Spleen (tissue), 7 donors: Measurements from ENCODE around the gene TMEM243.

Experiments
- CTCF ChIP-seq, 11 experiments: fragments of 200-600 bp in 7 of 11; fragments of 450-650 bp in 4 of 11; sonication (generic) in 4 of 11; IDR thresholded peaks in 8 of 11; conservative IDR thresholded peaks in 3 of 11; 1 replicate in 7 of 11; 2 replicates in 4 of 11; pipeline versions ENCODE4 v1.4.0 to v1.8.0; 2016 to 2021; ENCODE audit warnings: antibody characterized with exemption in 11 of 11, inconsistent platforms in 4 of 11, mild to moderate bottlenecking in 1 of 11
- POLR2AphosphoS5 ChIP-seq, 3 donors: sonication (generic); formaldehyde crosslinking; IDR thresholded peaks; one replicate each; pipeline ENCODE4 v1.5.1; 2017; ENCODE audit warnings: antibody characterized with exemption in 3 of 3
- donor health status: DM: no; HTN: no; CAD: no; lungs with moderate emphysema.
- donor health status: DM: no; HTN: no; CAD: no.
- donor health status: DM: no; HTN: no; CAD: no.

GRCh38 chr7:87231711-87232110, 12.2 kb upstream of the TMEM243 start:
- TF ChIP-seq CTCF (IDR thresholded peaks at IDR 0.05 in 8 of 11, conservative IDR thresholded peaks at IDR 0.05 in 3 of 11) (no peak), POLR2AphosphoS5 (IDR thresholded peaks at IDR 0.05) (no peak)
